ENCODE results near the gene HMCN2.

Gene HMCN2

DNA sequence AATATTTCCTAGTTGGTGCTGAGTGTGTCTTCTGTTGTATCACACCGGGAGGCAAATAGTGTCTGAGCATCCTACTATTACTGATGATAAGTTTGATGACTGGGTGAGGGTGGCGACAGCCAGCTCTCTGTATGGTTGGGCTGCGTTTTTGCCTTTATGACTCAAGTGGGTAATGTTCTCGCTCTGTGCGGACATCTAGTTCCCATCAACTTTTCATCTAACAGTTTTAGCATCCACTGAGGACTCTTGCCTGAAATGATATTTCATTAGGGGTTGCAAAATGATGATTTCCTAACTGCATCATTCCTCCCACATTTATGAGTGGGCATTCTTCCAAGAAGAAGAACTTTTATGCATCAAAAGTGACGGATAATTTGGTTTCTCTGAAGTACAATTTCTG, 26.5 kb downstream of the HMCN2 start:
- no peak for DNase-seq

DNA sequence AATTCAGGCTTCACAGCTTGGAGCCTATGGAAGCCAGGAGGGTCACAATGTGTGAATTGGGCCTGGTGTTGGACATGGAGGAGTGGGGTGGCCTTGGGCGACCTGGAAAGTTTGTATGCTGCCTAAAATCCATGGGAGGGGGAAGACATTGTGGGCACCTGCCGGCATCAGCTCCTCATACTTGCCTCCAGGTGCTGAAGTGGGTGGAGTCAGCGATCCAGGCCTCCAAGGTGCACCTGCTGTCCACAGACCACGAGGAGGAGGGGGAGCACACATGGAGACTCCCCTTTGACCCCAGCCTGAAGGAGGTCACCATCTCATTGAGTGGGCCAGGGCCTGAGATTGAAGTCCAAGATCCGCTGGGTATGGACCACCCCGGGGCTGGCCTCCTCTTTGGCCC, 29.1 kb downstream of the HMCN2 start:
- DNase-seq = no peak

DNA sequence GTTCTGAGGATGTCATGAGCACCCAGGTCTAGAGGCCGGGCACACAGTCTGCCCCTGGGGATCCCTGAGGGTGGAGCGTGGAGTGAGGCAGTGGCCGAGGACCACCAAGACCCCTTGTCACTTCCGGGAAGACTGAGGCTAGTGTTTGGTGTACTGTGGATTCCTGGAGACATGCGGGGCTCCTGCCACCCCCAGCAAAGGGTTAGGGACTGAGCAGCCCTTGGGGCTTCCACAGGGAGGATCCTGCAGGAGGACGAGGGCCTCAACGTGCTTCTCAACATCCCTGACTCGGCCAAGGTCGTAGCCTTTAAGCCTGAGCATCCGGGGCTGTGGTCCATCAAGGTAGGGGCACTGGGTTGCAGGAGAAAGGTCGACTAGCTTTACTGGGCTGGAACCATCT, 29.9 kb downstream of the HMCN2 start:
- DNase-seq = no peak

DNA sequence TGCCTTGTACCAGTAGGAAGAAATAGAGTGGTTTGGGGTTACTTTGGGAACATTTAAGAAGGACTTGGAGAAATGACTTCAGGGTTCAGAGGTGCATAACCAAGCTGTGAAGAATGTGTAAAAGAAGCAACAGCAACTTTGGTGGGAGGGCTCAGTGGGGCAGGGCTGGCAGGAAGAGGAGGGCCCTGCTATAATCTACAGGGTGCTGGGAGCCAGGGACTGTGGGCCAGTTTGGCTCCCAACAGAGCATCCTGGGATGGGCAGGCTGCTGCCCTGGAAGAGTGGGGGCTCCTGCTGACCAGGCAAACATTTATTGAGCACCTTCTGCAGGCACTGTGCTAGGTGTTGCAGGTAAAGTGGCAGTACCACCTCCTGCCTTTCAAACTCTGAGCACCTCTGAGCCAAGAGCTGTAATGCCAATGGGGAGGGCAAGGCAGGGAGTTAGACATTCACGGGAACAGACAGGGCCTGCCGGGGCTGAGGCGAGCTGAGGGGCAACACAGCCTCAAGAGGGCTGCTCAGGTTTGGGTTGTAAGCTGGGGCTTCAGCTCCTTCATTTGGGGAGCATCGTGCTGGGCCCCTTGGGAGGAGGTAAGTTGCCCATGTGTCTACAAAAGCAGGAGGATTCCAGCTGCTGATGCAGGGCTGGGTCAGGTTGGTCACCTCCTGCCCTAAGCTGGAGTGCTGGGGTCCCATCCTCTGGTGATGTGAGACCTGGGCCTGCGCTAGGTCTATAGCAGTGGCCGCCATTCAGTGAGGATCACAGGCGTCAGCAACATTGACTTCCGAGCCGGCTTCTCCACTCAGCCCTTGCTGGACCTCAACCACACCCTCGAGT, 30.6 kb downstream of the HMCN2 start:
- DNase-seq = no peak

DNA sequence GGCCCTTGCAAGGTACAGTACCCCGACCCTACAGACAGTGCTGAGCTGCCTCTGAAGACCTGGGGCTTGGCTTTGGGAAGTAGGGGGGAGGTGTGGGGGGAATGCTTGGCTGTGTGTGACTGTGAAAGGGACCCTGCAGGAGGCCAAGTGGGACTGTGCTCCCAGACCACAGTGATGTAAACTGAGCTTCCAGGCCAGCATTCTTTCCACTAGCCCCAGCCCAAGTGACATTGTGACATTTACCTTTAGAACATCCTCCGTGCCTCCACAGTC, 31.2 kb downstream of the HMCN2 start:
- no peak for DNase-seq

DNA sequence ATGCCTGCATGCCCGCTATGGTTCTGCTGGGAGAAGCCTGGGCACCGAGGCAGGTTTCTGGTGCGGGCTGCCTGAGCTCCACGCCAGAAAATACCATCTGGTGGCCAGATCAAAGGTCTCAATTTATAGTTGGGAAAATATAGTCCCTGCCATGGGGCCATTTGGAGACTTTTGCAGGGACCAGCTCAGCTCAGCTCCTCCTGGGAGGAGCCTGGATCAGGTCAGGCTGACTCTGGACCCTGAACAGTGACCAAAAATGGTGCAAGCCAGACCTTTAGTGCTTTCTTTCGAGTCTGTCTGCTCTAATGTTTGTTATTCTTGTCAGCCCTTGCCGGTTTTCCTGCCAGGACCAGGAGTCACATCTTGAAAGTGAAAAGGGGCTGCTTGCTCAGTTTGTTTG, 31.8 kb downstream of the HMCN2 start:
- no peak for DNase-seq

DNA sequence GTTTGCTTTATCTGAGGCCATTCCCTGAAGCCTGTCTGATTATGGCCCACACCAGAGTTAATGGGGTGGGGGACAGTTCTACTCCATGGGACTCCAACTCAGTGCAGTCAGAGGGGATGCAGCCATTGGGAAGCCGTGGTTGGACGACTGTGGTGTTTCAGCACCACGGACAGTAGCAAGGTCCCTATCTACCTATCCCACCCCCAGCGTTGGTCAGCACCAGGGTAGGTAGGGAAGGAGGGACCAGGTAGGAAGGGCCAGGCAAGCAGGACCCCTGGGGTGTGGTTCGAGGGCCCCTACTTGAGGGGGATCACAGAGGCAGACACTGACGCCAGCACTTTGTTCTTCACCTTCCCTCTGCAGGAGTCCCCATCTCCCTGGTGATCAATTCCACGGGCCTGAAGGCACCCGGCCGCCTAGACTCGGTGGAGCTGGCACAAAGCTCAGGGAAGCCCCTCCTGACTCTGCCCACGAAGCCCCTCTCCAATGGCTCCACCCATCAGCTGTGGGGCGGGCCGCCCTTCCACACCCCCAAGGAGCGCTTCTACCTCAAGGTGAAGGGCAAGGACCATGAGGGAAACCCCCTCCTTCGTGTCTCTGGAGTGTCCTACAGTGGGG, 33.2 kb downstream of the HMCN2 start:
- DNase-seq = no peak

DNA sequence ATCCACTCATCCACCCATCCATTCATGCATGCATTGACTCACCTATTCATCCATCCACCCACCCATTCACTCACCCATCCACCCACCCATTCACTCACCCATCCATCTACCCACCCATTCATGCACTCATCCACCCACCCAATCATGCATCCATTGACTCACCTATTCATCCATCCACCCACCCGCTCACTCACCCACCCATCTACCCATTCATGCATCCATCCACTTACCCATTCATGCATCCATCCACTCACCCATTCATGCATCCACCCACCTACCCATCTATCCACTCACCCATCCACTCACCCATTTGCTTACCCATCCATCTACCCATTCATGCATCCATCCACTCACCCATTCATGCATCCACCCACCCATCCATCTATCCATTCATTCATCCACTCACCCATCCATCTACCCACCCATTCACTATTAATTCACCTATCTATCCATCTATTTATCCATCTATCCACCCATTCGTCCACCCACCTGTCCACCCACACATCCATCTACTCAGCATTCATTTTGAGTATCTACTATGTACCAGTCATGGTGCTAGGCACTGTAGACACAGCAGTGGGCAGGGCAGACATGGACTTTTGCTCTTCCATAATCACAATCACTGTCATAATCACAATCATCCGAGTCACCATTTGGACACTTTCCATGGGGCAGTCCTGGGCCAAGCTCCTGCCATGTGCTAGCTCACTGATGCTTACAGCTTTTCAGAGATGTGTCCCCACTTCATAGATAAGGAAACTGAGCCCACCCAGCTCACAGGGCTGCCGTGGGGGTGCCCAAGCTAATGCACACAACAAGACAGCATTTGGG, 34.4 kb downstream of the HMCN2 start:
- no peak for DNase-seq

DNA sequence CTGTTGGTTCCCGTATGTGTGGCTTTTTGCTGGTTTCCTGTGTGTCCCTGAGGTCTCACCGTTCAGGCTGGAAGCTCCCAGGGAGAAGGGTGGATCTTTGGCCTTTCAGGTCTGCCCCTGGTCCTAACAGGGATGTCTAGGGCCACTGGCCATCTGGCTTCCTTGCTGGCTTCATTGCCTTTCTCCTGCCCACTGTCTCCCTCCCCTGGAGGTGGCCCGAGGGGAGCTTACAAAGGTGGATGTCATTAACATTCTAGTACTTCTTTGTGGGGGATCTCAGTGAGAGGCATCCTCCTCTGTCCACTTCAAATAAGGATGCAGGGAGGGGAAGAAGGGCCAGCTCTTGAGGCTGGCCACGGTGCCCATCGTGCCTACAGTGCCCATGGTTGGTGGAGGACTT, 35.2 kb downstream of the HMCN2 start:
- DNase-seq = no peak

DNA sequence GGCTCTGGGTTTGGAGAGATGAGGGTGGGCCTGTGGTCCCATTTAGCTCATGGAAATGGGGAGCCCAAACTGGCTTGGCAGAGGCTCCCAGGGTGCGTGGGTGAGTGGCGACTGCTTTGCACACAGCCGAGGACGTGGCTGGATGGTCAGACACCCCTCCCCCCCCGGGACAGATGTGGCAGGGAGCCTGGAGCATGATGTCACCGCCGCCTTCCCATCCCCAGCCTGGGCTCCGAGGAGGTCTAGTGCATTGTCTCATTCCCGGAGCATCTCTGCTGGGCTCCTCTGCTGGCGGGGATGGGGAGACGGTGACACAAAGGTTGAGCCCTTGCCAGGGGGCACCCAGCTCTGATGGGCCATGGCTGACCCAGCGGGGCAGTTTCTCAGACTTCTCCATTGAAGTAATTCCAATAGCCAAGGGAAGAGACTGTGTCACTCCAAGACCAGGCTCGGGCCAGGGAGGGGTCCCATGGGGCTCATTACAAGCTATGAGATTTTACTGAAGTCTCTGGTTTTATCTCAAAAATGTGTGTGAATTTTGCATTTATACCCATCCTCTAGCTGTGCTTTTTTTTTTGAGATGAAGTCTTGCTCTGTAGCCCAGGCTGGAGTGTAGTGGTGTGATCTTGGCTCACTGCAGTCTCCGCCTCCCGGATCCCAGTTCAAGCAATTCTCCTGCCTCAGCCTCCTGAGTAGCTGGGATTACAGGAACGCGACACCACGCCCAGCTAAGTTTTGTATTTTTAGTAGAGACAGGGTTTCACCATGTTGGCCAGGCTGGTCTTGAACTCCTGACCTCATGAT, 36.1 kb downstream of the HMCN2 start:
- no peak for DNase-seq

DNA sequence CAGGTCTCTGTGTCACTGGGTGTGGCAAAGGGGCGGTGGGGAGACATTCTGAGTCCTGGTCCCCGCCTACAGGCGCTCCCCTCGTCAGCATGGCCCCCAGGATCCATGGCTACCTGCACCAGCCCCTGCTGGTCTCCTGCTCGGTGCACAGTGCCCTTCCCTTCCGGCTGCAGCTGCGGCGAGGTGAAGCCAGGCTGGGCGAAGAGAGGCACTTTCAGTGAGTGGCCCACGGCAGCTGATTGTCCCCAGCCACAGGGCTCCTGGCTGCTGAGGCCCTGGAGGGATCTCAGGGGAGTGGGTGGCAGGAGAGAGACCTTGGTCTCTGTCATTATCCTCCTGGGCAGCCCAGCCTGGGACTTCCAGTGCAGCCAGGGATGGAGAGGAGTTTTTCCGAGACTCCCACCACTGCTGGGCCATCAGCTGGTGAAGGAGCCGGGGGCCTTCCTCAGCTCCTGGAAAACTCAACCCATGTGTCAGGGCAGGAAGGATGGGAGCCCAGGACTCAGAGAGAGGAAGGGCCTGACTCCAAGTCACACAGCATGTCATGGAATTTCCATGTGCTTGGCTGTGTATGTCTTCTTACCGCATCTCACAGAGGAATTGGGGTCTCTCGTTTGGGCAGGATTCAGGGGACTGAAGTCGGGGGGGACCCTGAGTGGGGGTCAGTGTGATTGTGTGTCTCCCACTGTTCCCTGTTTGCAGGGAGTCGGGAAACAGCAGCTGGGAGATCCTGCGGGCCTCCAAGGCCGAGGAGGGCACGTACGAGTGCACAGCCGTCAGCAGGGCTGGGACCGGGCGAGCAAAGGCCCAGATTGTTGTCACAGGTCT, 37.4 kb downstream of the HMCN2 start:
- DNase-seq = no peak

DNA sequence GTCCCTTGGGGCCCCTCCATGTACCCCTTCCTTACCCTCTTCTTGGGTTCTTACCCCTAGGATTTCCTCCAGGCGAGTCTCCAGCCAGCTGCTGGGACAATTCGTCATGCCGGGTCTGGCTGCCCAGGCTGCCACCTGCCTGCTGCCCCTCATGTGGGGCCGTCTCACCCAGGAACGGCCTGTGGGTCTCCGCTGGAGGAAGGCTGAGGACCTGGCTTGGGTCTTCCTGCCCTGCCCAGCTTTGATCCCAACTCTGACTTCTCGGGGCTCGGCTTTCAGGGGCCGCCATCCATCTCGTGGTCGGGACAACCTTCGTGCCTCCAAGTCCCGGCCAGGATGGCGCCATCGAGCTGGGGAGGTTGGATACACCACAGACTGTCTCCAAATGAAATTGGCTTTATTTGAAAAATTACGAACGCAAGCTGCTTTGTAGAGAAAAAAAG, 38.1 kb downstream of the HMCN2 start:
- no peak for DNase-seq

DNA sequence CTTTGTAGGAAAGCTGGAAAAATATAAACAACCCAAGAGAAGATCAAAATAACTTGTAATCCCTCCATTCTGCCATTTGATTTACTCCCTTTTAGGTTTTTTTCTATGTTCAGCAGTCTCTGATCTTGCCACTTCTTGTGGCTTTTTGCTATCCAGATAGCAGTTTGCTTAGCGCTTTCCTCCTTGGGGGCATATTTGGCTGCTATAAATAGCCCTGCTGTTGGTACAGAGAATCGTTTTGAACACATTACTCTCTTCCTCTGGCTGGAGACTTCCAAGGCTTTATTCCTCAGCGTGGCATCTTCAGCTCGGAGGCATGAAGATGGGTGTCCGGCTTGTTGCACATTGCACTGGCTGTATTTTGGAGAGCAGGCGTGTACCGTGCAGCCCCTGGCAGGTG, 38.6 kb downstream of the HMCN2 start:
- DNase-seq = no peak

DNA sequence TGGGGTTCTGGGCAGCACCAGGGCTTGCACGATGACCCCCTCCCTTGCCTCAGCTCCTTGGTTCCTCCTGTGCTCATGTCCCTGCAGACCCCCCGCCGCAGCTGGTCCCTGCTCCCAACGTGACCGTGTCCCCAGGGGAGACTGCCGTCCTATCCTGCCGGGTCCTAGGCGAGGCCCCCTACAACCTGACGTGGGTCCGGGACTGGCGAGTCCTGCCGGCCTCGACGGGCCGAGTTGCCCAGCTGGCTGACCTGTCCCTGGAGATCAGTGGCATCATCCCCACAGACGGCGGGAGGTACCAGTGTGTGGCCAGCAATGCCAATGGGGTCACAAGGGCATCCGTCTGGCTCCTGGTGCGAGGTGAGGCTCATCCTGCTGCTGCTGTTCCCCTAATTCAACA, 39.1 kb downstream of the HMCN2 start:
- DNase-seq = no peak

DNA sequence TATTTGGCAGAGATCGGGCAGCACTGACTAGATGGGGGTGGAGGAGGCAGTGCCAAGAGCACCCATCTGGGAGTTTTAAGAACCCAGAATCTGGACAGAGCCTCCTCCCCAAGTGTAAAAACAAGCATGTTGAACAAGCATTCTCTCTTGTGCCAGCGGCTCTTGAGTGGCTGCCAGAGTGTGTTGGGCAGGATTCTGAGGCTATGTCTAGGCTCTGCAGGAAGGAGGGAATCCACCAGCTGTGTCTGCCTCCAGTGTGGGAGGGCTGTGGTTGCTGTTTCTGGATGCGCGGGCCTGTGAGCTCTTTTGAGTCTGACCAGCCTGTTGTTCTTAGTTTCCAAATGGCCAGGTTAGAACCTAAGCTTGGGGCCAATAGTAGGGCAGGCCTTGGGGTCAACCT, 39.8 kb downstream of the HMCN2 start:
- no peak for DNase-seq

DNA sequence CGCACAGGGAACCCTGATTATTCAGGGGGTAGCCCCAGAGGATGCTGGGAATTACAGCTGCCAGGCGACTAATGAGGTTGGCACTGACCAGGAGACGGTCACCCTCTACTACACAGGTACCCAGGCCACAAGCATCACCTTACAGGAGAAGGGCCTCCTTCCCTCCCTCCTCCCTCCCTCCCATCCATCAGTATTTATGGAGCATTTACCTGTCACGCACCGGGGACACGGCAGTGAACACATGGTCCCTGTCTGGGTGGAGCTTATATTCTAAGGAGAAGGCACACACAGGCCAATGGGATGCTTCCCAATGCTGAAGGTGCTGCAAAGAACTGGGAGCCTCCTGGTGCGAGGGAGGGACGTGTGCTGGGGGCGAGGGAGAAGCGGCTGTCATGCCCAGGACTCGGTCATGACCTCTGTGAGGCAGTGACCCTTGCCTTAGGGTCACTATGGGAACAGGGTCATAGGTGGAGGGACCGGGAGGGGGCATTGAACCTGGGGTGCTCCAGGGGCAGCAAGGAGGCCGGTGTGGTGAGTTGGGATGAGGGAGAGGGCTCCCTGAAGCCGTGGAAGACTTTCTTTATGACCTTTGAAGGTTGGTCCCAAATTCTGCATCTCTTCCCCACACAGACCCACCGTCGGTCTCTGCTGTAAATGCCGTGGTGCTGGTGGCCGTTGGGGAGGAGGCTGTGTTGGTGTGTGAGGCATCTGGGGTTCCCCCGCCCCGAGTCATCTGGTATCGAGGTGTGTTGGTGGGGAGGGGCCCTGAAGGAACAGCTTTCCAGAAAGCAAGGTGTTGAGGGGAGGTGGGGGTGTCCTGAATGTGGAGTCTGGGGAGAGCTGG, 41.5 kb downstream of the HMCN2 start:
- no peak for DNase-seq

DNA sequence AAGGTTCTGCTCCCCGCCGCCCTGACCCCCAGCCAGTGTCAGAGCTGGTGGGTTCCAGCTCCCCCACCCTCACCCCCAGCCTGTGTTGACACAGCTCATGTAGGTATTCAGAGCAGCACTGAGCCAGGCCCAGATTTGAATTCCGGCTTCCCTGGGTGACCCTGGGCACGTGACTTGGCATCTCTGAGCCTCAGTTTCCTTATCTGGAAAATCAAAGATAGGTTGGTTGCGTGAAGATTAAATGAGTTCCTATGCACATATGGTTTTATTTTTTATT, 42.0 kb downstream of the HMCN2 start:
- no peak for DNase-seq

DNA sequence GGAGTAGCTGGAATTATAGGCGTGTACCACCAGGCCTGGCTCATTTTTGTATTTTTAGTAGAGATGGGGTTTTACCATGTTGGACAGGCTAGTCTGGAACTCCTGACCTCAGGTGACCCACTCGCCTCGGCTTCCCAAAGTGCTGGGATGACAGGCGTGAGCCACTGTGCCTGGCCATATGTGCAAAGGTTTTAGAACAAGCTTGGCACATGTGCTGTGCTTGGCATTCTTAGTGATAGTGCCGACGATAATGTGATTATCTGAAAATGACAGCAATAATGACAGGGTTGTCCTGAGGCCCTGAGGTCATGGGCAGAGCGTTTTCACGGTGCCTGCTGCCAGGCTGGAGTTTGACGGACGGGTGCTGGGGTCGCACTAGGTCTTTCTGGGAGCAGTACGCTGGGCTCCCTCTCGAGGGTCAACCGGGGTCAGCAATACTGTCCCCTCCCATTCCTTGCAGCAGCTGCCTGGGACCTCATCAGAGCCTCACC, 42.6 kb downstream of the HMCN2 start:
- DNase-seq = no peak

DNA sequence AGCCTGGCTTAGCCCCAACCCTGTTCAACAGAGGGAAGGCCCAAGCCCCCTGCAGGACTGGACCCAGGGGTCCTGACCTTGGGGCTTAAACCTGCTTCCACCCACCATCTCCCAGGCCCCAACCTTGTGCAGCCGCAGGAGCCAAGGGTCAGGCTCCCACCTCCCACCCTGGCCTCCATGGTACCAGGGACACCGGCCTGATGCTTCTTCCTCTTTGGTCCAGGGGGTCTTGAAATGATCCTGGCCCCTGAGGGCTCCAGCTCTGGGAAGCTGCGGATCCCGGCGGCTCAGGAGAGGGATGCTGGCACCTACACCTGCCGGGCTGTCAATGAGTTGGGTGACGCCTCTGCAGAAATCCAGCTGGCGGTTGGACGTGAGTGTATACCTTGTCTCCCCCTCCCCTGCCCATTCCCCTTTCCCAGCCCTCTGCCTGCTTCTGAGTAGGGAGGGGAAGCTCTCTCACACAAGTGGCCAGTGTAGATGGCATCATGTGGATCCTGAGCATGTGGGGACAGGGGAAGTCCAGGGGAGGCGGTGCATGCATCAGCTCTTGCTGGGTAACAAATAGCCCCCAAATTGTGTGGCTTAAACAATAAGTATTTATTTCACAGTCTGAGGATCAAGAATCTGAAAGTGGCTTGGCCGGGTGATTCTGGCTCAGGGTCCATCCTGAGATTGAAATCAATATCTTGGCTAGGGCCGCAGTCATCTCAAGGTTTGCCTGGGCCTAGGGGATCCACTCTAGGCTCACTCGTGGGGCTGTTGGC, 44.3 kb downstream of the HMCN2 start:
- DNase-seq = no peak

DNA sequence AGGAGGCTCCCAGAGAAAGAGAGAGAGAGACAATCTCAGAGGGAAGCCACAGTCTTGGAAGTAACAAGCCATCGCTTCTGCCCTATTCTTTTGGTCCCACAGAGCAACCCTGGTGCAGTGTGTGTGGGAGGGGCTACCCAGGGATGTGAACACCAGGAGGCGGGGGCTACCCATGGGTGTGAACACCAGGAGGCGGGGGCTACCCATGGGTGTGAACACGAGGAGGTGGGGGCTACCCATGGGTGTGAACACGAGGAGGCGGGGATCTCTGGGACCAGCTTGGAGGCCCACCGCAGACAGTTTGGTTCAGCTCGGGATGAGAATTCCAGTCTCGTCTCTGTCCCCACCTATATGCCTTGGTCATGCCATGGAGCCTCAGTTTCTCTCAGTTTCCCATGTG, 44.9 kb downstream of the HMCN2 start:
- no peak for DNase-seq

DNA sequence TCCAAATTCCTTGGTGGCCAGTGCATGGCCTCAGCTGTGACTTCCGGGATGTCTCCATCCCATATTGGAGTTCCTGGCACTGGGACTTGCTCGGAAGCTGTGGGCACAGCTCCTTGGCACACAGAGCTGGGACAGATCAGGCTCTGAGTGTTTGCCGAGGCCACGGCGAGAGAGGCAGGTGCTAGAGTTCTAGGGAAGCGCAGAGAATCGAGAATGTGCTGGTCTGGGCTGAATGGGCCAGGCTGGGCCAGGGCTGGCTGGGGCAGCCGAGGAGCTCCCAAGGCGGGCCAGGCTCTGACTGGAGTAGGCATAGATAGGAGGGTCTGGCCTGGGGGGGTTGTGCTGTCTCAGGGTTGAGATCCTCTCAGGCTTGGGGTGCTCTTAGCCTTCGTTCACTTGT, 45.4 kb downstream of the HMCN2 start:
- no peak for DNase-seq
